Neural crest cell (in vitro differentiated cells): ENCODE results near the gene MED23. TPM values are rescaled to one million over a fixed set of nuclear protein-coding genes. Genes with fewer than 3 reads are reported as not detected.

ENCODE experiments used
- DNase-seq: peaks from one replicate; pipeline ENCODE4 v3.0.0; 2021; ENCODE audit warnings: low read depth, mixed read lengths, low spot score
- H3K27ac Mint-ChIP-seq: one replicate; pipeline ENCODE4 v1.8.0; 2021; ENCODE audit warnings: mild to moderate bottlenecking, mixed read lengths; ENCODE audit not compliant: unreplicated experiment
- H3K27me3 Mint-ChIP-seq: 2 replicates; pipeline ENCODE4 v1.8.0; 2021; ENCODE audit warnings: low read depth, mild to moderate bottlenecking, mixed read lengths
- H3K36me3 Mint-ChIP-seq: 2 replicates; pipeline ENCODE4 v1.8.0; 2021; ENCODE audit warnings: low read depth, mild to moderate bottlenecking, mixed read lengths
- H3K4me1 Mint-ChIP-seq: 2 replicates; pipeline ENCODE4 v1.8.0; 2021; ENCODE audit warnings: mixed read lengths
- H3K4me3 Mint-ChIP-seq: one replicate; pipeline ENCODE4 v1.8.0; 2021; ENCODE audit warnings: mild to moderate bottlenecking, mixed read lengths
- H3K9me3 Mint-ChIP-seq: 2 replicates; pipeline ENCODE4 v1.8.0; 2021; ENCODE audit warnings: mixed read lengths
- total RNA-seq: library from RNA; stranded (reverse); gene quantifications from 2 replicates; pipeline ENCODE4 v1.2.1, GENCODE V29; 2021
- TF ChIP-seq, protein P1 (sequence below): fragments of 200-600 bp; sonication (generic); conservative IDR thresholded peaks from 2 replicates; pipeline ENCODE4 v1.5.0; 2021; ENCODE audit warnings: antibody characterized with exemption, mild to moderate bottlenecking

The MED23 gene
- total RNA-seq, 1 donor from 2014 or later = 30.0 TPM

DNA sequence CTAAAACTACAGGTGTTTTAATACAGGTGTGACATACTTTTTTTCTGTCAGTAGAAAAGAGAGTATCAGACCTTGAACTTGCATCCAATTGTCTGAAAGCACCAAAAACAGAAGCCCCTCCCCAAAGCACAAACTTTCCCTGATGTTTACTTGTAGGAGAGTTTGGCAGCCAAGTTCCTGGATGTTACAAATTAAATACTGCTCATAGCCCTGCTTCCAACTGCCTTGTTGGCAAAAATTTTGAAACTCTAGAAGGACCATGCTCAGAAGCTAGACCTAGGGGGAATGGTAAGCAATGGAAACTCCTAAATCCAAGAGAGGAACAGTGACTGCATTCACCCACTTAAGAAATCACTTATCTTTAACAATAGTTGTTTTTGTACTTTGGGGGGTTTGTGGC lies 72.0 kb downstream of the MED23 start:
- TF ChIP-seq, protein P1, sequence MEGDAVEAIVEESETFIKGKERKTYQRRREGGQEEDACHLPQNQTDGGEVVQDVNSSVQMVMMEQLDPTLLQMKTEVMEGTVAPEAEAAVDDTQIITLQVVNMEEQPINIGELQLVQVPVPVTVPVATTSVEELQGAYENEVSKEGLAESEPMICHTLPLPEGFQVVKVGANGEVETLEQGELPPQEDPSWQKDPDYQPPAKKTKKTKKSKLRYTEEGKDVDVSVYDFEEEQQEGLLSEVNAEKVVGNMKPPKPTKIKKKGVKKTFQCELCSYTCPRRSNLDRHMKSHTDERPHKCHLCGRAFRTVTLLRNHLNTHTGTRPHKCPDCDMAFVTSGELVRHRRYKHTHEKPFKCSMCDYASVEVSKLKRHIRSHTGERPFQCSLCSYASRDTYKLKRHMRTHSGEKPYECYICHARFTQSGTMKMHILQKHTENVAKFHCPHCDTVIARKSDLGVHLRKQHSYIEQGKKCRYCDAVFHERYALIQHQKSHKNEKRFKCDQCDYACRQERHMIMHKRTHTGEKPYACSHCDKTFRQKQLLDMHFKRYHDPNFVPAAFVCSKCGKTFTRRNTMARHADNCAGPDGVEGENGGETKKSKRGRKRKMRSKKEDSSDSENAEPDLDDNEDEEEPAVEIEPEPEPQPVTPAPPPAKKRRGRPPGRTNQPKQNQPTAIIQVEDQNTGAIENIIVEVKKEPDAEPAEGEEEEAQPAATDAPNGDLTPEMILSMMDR = no peak
- Mint-ChIP-seq H3K27me3 (no peaks in the 10 kb centered on the region), H3K4me3 (no peak overlapping the region), H3K4me1 (peaks cover 5% of the 10 kb centered on the region), H3K27ac (no peak overlapping the region), H3K36me3 (no peaks in the 10 kb centered on the region), H3K9me3 (peaks cover 5% of the 10 kb centered on the region)
- DNase-seq = no peak

DNA sequence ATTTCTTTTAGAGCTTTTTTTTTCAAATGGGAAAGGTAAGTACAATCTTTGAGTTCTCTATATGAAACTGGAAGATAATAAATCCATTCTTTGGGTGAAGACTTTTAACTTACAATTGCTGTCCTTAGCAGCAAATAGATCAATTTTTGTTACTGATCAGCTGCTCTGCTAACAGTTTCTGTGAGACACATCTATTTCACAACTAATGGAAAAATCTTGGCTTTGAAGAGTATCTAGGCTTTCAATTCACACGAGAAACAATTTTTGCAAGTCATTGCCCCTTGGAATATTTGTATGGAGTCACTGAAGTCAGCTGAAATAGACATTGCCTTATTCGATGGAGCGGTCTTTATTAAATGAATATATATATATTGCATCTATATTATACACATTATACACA lies 75.5 kb downstream of the MED23 start:
- Mint-ChIP-seq H3K4me1 (peaks cover 5% of the 10 kb centered on the region), H3K36me3 (no peaks in the 10 kb centered on the region), H3K27ac (no peak overlapping the region), H3K27me3 (no peaks in the 10 kb centered on the region), H3K9me3 (peaks cover 3% of the 10 kb centered on the region), H3K4me3 (no peak overlapping the region)
- no peak for DNase-seq
- TF ChIP-seq, protein P1 = no peak

DNA sequence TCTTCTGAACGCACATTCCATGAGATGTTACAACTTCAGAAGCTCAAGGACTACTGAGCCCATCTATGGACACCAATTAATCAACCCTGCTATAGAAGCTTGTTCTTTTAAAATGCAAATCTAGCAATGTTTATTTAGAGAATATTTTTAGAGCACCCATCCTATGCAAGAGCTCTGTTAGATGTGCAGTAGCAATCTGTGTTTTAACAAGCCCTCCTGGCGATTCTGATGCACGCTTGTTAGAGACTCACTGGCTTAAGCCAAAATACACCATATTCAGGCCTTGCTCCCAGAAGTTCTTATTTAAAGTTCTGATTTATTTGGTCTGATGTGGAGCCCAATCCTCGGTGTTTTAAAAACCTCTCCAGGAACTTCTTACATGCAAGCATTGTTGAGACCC lies 76.1 kb downstream of the MED23 start:
- Mint-ChIP-seq H3K9me3 (peaks cover 3% of the 10 kb centered on the region), H3K4me1 (peaks cover 5% of the 10 kb centered on the region), H3K27me3 (no peaks in the 10 kb centered on the region), H3K36me3 (no peaks in the 10 kb centered on the region), H3K27ac (no peak overlapping the region), H3K4me3 (no peak overlapping the region)
- no peak for DNase-seq
- TF ChIP-seq, protein P1 = no peak

DNA sequence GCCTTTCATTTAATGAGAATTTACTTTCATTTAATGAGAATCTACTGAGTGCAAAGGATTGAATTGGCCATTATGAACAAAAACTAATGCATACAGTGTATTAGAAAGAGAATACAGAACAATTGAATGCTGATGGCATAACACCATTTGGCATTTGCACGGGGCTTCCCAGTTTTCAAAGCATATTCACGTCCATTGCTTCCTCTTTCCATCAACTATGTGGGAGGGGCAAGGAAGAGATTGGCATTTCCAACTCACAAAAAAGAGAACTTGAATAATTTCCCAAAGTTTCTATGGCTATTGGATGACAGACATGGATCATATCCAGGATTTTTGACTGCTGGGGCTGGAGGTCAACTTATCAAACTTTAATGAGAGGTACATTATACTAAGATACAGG lies 78.2 kb downstream of the MED23 start:
- TF ChIP-seq, protein P1 = no peak
- H3K27me3 Mint-ChIP-seq = no peaks in the 10 kb centered on the region

DNA sequence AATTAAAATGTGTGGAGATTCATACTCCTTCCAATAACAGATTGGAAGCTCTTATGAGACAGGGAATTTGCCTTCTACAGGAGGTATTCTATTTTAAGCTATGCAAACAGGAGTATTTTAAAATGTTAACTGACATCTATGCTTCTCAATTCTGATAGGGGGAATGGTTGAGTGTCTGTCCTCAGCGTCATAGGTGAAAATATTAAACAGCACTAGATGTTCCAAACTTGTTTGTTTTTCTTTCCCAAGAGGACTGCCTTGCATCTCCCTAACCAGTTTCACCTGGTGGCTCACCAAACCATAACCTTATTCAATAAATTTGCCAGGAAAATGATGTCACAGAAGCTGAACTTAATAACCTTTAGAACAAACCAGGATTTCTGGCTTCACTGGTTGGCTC lies 79.6 kb downstream of the MED23 start:
- Mint-ChIP-seq H3K27me3 (no peaks in the 10 kb centered on the region), H3K27ac (no peak overlapping the region), H3K4me3 (no peak overlapping the region), H3K4me1 (no peaks in the 10 kb centered on the region), H3K9me3 (peaks cover 6% of the 10 kb centered on the region), H3K36me3 (no peaks in the 10 kb centered on the region)
- TF ChIP-seq, protein P1 = no peak
- no peak for DNase-seq

More for the DNA sequence above, 78.2 kb downstream of the MED23 start:
- H3K27ac Mint-ChIP-seq = no peak overlapping the region
- H3K9me3 Mint-ChIP-seq = peaks cover 3% of the 10 kb centered on the region
- H3K4me1 Mint-ChIP-seq = no peaks in the 10 kb centered on the region
- DNase-seq = no peak
- no peak overlapping the region for H3K4me3 Mint-ChIP-seq
- H3K36me3 Mint-ChIP-seq = no peaks in the 10 kb centered on the region

DNA sequence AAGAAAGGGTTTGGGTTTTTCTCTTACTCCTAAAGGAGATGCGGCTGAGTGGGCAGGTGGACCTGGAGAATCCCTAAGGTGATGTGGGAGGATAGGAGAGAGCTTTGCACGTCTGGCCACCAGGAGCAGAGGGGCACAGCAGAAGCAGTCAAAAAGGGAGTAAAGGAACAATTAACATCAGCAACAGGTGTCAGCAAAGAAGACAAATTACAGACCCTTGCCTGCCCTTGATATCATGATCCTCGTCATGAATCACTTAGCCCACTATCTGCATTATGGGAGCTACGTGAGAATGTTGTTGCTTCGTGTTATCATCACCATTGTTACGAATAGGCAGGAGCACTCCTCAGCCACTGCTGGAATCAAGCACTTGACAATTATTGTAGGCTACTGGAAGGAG lies 80.6 kb downstream of the MED23 start:
- TF ChIP-seq, protein P1 = no peak
- no peak for DNase-seq
- Mint-ChIP-seq H3K36me3 (no peaks in the 10 kb centered on the region), H3K27me3 (no peaks in the 10 kb centered on the region), H3K4me3 (no peak overlapping the region), H3K9me3 (peaks cover 12% of the 10 kb centered on the region), H3K27ac (no peak overlapping the region), H3K4me1 (no peaks in the 10 kb centered on the region)
